SK-N-SH (cell line): Measurements from ENCODE around the gene CBFA2T2.
"Not testable (repeated sequence)": the region's sequence is repeated elsewhere in the genome, so short reads cannot be mapped to it uniquely, and the experiment has no call there.

ENCODE experiments used
- RAD21 ChIP-seq: IDR thresholded peaks from 2 replicates; pipeline ENCODE4 v1.6.1; 2012; ENCODE audit warnings: mild to moderate bottlenecking, low read length
- RCOR1 ChIP-seq: fragments of 150-350 bp; IDR thresholded peaks from 2 replicates; pipeline ENCODE4 v1.6.1; 2017; ENCODE audit warnings: antibody characterized with exemption, low read length
- RXRA ChIP-seq: IDR thresholded peaks from 2 replicates; pipeline ENCODE4 v1.4.0; 2012; ENCODE audit warnings: low read depth, mild to moderate bottlenecking, borderline replicate concordance
- USF2 ChIP-seq: fragments of 150-350 bp; IDR thresholded peaks from 2 replicates; pipeline ENCODE4 v1.6.1; 2017; ENCODE audit warnings: antibody characterized with exemption, low read length, low read depth, borderline replicate concordance
- YY1 ChIP-seq: IDR thresholded peaks from 2 replicates; pipeline ENCODE4 v1.4.0; 2012; ENCODE audit warnings: low read depth, mild to moderate bottlenecking

- TF ChIP-seq RAD21, USF2, YY1, RCOR1, RXRA: not testable (repeated sequence)
Observed at GRCh38 chr20:33483186-33483585, 6.7 kb upstream of the CBFA2T2 start.
